GM19035 (cell line): Measurements from ENCODE around the gene ADCY1.

ENCODE experiments used
- ATAC-seq: cut with Tn5 transposase; IDR thresholded peaks from one replicate; pipeline ENCODE4 v1.9.1; 2021; ENCODE audit not compliant: unreplicated experiment

ADCY1 gene

DNA sequence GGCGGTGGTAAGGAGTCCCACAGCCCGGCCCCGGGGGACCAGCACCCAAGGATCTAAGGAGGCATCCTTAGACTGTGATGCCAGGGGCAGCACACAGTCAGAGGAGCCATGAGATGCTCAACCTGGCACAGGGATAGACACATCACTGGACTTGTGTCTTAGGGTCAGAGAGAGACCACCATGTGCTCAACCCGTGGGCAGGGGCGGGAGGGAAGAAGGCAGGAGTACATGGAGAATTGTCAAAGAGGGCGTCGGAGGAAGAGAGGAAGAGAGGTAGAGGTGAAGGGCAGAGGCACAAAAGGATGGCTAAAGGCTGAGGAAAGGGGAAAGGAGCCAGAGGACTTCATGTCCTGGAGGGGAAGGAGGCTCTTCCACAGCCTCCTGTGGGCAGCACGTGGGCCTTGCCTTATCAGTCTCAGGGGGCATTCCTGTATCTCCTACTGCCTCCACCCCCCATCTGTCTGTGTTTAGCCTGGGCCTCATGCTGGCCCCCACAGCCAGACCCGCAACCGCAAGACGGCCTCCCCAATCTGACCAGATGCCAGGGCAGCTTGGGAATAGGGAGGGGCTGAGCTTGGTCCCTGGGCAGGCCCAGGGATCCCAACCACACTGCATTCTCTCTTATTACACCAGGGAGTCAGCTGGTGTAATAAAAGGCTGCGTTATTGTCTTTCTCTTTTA lies 2.2 kb downstream of the ADCY1 start:
- no peak for ATAC-seq

DNA sequence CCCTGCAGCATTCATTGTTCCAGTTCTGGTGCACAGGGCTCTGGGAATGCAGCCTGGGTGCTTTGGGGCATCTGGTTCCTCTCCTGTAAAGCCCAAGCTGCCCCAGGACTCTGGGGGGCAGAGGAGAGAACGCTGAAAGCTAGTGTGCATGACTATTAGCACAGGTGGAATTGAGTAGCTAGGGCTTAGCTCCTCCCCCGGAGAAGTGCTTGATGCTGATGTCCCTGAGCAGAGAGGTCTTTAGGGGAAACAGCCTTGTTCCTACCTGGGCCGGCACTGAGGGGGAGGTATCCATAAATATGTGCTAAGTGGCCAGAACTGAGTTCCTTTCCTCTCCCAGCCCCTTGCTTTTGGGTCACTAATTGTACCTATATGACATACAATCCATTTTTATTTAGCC lies 3.9 kb downstream of the ADCY1 start:
- ATAC-seq, result no peak

DNA sequence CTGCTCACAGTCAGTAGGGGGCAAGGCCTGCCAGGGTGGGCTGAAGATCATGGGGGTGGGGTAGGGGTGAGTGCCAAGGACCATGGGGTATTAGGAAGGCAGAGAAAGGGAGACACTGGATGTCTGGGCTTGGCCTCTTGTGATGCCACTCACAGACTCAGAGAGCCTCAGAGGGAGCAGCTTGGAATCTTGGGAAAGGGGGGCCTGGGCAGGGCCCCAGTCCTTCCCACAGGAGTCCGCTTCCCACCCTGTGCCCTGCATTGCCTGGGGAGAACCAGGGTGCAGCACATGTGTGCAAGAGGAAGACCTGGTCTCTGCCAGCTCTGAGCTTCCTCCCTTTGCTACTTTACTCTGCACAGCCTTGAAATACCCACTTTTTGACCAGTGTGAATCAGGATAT lies 4.3 kb downstream of the ADCY1 start:
- no peak for ATAC-seq

DNA sequence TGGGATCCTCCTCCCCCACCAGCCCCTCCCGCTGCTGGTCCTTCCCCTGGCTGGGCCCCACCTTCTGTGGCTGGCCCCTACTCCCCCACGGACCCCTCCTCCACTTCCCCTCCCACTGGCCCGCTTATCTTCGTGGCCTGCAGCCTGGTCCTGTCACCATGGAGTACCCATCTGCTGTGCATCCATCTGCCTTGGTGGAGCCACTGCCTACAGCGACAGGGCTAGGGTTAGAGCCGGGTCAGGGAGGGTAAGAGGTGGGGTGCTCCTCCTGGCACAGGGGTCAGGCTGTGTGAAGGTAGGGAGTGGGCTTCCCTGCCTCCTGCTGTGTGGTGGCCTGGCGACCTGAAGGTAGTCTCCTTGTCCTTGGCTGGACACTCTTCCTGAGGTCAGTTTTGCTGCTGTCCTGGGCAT lies 5.2 kb downstream of the ADCY1 start:
- no peak for ATAC-seq

DNA sequence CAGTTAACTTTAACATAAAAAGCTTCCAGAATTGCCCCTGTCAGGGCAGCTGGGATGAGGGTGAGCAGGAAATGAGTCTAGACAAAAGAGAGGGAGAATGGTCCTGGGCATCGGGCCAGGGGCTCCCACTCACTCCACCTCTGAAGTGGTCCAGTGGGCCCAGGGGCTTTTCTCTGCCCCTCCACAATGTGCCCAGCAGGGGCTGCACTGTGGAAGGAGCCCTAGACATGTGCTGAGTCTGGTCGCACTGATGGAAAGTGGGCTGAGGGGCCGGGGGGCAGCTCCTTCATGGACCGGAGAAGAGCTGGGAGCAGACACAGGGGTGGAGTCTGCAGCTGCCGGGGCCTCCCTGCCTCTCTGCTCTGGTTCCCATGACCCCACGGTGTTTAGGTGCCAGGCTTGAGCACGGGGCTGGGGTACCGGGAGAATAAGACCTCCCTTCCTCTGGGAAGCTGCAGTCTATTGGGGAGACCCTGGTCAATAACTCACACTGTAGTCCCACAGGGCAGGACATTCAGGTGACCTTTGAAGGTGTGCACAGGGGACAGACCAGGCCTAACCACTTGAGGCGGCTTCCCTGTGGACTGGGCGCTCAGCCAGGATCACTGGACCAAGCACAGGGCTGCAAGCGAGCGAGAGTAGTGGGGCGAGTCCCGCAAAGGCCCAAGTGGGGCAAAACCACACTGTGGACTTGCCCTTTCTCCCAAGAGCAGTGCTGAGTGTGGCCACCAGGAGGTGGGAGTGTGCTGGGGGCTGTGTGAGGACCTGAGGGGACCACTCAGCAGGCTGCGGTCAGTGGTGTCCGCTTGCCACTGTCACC lies 6.1 kb downstream of the ADCY1 start:
- ATAC-seq, result no peak

DNA sequence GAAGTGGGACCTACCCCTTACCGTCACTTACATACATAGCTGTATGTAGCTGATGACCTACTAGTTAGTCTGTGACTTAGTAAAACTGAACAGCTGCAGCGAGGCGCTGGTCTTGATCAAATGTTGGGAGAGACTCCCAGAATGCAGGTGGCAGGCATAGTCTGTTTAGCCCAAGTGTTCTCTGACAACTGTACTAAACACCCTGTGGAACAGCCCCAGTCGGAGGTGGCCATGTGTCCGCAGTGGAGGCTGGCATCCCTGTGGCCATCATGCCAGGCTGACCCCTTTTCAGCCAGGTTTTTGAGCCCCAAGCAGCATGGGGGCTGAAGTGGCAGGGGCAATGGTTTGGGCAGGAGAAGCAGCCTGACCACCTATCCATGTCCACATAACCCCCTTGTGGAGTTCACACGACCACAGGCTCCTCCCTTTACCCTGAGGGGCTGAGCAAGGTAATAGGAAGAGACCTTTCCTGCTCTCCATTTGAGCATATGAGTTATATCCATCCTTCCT lies 7.2 kb downstream of the ADCY1 start:
- no peak for ATAC-seq

DNA sequence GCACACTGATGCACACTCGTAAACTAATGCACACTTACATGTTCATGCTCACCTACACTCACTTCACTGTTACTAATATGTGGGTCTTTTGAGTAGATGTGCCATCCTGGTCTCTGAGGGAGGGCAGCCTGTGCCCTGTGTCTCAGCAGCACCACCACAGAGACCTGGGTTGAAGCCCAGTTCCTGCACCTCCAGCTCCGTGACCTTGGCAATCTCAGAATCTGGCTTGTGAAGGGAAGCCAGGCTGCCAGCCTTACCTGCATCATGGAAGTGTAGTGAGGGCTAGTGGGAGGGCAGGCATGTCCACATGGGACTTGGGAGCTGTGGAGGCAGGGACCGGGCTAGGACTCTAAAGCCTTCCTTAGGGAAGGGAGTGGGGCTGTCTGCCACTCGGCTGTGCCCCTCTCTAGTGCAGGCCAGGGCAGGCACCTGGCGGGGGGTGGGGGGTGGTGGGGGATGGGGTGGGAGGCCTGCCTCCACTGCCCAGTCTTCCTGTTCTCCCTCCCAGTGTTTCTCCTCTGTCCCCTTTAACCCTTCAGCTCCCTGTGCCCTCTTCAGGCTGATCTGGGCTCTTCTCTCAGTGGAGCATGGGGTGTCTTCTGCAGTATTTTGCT lies 8.1 kb downstream of the ADCY1 start:
- ATAC-seq, result no peak

DNA sequence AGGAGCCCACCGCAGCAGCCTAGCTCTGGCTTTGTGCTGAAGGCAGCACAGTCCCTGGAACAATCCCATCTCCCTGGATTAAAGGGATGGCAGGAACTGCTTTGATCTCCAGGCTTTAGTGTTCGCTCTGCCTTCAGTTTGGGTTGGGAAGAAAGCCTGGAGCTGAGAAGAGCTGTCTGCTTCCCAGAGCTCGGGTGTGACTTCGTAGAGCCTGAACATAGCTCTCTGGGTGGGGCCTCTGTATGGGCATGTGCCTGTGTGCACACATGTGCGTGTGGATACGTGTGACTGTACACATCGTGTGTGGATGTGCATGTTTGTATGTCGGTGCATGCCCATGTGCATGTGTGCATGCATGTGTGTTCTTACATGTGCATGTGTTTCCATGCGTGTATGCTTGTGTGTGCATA lies 8.7 kb downstream of the ADCY1 start:
- ATAC-seq, result no peak

DNA sequence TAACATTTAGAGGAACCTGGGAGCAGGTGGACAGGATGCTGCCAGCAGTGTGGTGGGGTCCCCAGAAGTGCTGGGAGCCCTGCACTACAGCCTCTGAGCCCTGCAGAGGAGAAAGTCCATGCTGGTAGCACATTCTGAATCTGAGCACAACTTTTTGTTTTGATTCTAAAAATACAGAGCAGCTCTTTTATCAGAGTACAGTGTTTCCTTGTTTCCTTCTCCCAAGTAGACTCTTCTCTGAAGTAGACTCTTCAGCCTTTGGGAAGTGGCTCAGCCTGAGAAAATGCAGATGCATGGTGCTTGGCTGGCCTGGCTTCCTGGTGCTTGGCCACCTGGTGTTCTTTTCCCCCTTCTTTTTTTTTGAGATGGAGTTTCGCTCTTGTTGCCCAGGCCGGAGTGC lies 9.1 kb downstream of the ADCY1 start:
- no peak for ATAC-seq

DNA sequence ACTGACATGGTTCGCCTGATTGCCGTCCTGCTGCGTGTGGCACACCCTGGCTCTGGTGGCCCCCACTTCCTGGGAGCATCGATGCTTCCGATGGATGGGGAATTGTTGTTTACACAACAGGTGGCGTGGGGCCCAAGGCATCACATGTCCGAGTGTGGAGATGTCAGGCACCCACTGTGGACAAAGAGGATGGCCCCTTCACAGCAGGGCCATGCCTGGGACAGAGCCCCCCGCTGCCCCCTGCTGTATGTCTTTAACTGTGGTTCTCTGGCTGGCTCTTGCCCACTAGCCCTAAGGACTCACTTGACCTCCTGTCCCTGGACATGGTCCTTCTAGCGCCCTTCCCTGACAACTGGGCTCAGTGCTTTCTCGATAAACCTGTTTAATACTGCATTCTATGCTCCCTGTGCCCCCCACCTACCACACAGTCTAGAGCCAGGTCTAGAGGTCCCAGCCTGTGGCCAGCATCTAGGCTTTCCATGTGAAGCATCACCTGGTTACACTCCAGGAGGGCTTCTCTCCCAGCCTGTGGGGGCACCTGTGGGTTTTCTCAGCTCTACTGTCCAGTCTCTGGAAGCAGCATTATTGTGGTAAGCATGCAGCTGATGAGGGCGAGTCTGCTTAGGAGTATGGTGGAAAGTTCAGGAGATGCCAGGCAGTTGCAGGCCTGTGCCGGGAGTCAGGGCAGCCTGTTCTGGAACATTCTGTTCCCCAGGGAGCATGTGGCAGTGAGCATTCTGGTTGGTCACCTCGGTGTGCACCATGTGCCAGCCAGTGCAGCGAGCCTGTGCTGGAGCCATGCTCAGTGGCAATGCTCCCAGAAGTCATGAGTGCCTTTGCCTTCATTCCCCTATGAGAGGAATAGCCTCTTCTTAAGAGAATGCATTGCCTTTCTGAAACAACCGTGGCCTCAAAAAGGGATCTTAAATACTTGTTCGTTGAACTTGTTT lies 10.4 kb downstream of the ADCY1 start:
- no peak for ATAC-seq

DNA sequence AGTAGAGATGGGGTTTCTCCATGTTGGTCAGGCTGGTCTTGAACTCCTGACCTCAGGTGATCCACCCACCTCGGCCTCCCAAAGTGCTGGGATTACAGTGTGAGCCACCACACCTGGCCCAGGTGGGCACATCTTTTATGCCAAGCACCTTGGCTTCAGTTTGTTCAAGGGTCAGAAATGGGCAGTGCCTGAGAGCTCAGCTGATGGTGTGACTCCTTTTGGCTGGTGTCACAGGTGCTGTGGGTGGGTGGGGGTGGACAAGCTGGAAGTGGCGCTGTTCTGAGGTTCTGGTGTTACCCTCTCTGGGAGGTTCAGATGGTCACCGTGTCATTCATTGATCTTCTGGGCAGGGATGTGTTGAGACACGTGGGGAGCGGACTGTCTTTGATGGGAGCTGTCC lies 11.5 kb downstream of the ADCY1 start:
- no peak for ATAC-seq

DNA sequence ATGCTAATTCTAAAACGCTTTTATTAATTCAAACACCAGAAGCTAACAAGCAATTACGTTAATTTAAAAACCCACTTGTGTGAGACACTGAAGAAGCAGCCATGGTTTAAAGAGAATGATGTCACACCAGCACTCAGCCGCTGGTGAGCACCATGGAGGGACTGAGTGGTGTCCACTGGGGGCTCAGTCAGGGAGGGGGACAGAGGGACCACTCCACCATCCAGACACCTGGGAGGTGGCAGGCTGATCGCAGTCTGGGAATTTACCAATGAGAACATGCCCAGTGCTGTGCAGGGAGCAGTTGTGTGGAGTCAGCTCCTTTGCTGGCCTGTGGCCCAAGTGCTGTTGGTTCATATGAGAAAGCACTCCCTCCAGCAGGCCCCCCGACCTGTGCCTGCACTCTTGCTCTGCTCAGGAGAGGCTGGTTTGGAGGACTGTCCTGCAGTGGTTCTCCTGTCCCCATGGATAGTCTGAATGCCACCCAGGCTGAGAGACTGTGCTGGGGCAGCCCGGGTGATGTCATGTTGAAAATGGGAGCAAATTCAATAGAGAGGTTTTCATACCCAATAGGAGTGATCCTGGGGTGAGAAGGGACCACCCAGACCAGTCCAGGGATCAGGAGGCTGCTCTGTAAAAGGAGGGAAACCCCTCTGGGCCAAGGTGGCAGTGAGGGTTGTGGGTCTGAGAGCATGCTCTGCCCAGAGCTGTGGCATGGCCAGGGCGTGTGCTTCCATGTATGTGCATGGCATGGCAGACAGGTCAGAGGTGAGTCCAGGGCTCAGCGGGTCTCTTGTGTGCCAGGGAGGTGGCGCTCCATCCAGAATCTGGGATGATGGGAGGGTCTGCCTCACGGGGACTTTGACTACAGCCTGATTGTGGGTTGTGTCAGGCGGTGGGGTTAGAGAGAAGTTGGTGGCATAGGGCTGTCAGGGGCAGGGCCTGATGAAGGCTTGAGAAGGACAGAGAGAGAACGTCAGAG lies 12.7 kb downstream of the ADCY1 start:
- ATAC-seq, result no peak

DNA sequence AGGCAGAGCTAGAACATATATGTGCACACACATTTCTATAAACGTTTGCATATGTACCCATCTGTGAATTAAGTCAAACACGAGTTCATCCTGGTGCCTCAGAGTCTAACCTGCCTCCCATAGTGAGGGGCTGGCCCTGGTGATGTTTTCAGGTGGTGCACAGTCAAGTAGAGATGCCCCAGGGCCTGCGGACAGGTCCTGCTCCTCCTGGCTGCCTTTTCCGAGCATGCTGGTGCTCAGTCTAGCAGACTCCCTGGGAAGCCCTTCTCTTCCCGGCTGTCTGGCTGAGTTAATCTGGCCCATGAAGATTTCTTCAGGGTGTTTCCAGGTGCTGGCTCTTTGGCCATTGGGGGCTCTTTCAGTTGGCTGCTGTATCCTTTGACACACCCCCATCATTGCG lies 14.3 kb downstream of the ADCY1 start:
- no peak for ATAC-seq

DNA sequence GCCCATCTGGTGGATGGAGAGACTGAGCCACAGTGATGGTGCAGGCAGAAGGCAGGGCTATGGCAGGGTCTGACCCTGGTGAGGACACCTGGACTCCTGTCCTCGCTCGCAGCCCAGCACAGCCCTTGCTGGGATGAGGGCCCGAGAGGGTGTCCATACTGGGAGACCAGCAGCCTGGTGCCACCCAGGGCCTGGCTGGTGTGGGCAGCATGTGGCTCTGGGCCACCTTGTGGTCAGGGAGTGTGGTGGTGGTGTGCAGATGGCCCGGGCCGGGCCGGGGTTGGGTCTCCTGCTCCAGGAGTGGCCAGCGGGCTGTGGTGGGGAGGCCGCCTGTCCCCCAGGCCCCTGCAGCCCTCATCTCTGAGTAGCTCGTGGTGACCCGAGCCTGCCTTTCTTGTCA lies 14.9 kb downstream of the ADCY1 start:
- no peak for ATAC-seq

DNA sequence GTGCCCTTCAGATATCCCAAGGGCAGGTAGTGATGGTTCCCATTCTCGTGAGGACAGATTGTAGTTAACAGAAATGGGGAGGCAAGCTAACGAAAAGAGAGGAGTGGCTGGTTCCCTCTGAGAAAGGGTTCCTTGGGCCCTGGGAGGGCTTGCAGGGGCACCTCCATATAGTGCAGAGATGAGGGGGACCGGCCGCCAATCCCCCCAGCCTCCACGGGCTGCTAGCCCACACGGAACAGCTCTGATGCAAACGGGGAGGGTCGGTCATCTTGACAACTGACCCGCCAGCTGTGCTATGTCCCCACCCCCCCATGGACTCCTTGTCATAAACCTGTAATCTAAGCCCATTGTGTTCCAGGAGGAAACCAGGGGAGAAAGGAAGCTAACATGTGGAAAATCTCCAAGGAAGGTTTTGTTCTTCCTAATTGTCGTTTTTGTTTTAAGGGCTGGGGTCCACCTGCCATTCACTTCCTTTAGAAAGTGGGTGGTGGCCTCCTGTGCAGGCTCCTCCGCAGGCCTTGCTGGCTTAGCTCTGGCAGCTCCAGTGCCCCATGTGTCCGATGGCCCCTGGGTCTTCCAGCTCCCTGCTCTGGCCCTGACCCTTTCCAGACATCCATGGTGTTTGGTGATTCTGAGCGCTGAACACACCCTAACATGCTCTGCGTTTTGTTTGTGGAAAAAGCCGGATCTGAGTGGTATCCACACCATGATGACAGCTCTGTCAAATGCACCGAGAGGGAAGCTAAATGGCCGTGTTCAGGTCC lies 15.9 kb downstream of the ADCY1 start:
- ATAC-seq, result no peak

DNA sequence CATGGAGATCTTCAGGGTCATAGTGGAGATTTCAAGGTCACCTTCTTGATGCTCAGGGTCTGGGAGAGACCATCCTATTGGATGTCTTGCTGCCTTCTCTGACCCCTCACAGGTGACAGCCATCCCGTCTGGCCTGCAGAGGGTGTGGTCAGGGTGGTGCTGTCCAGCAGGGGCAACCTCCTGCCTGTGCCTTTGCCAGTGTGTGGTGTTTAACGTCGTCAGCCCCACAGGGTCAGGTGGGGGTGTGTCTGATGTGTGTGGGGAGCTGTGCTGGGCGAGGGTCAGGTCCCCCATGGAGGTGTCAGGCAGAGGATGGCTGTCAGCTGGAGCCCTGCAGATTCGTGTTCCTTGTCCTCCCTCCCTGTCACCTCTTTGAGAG lies 16.5 kb downstream of the ADCY1 start:
- ATAC-seq, result no peak

DNA sequence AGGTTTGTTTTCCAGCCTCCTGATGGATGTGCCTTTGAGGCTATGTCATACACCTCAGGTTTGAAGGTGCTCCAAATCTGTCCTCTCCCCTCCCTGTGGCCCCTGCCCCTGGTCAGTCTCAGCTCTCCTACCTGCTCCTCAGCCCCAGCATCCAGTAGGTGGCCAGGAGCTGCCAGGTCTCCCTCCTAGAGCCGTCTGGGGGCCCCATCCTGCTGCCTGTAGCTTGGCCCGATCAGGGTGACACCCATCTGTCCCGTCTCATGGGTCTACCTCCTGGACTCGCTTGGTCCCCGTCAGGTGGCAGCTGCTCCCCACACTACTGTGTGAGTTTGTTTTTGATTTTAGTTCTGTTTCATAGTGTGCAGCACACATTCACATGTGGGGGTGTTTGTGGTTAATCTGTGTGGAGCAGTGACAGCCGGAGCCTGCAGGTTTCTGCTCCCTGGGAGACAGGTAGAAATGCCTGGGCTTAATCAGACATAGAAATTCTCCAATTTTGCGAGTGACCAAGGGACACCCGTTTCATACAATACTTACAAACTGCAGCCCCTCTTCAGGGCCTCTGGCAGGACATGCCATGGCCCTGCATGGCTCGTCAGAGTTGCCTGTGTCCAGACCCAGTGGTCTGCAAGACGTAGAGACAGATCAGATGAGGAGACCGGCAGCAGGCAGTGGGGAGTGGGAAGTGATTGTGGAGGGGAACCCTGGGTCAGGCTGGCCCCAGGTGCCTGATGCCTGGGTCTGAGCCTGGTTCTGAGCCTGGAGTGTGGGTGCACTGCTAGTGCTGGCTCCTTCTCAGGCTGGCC lies 17.1 kb downstream of the ADCY1 start:
- no peak for ATAC-seq
